Measurements from ENCODE around the gene IRS1. TPM values are rescaled to one million over a fixed set of nuclear protein-coding genes. Genes with fewer than 3 reads are reported as not detected.

The IRS1 gene
- total RNA-seq, 2 experiments from 2014 or later, result 2.6 to 3.3 TPM

DNA sequence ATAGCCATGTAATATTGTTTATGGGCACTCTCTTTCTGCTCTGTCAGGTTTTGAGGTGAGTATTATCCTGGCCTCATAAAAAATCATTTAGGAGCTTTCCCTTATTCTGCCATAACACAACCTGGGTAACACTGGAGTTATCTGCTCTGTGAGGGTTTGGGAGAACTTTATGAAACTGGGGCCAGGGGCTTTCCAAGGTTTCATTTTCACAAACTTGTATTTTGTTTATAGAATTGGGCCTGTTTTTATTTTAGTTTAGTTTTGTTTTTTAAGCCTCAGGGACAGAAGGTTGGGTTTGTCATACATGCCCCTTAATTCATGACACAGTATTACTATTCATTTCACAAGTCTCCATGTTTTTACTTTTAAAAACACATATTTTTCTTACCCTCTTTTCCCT, 83.5 kb downstream of the IRS1 start:
- intact Hi-C loops (cut with DNase I, micrococcal nuclease), result loop anchor here in 1 of 2 experiments (1.0 kb wide), 1 partner anchor 47 kb away; no protein-coding TSS in a partner anchor
- no peak for DNase-seq
- ChIA-PET POLR2A (no interaction called here), CTCF (no interaction called here)
- Mint-ChIP-seq H3K27ac (no peak overlapping the region), H3K27me3 (peaks cover 11% of the 10 kb centered on the region), H3K4me1 (no peaks in the 10 kb centered on the region), H3K4me3 (no peak overlapping the region), H3K36me3 (ENCODE audit: low read depth) (no peaks in the 10 kb centered on the region), H3K9me3 (ENCODE audit: low read depth) (no peaks in the 10 kb centered on the region)
- ATAC-seq, result peak; percentile 42

DNA sequence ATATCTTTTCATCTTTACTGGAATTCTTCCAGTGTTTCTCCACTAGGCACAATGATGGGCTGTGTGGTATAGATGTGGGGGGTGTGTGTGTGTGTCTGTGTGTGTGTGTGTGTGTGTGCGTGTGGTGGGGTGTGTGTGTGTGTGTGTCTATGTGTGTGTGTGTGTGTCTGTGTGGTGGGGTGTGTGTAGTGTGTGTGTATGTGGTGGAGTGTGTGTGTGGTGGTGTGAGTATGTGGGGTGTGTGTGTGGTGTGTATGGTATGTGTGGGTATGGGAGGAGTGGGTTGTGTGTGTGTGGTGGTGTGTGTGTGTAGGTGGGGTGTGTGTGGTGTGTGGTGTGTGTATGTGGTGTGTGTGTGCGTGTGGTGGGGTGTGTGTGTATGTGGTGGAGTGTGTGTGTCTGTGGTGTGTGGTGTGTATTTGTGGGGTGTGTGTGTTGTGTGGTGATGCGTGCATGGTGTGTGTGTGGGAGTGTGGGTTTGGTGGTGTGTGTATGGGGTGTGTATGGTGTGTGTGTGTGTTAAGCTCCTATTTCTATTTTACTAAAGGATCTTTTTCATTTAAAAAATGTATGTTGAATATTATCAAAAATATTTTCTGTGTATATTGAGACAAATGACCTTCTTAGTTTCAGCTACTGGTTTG, 84.2 kb downstream of the IRS1 start:
- intact Hi-C loops (cut with DNase I, micrococcal nuclease), result no loop called here
- POLR2A ChIA-PET, result no interaction called here
- CTCF ChIA-PET, result no interaction called here

DNA sequence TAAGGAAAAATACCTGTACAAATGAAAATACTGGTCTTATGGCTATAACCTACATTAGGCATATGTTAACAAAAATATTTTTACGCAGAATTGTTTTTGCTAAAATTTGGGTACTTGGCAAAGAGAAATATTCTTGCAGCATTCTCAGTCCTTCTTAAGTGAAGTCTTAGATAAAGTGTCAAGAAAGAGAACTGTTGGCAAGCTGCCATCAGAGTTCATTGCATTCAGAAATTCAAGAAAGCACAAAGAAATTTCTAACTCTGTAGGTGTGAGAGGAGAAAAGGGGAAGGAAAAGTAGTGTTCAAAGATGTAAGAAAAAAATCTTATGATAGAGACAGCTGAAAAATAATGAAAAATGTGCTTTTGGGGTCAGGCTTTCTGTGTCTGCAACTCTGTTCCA, 86.7 kb downstream of the IRS1 start:
- intact Hi-C loops (cut with DNase I, micrococcal nuclease), result no loop called here
- Mint-ChIP-seq H3K4me3 (no peak overlapping the region), H3K27me3 (peaks cover 6% of the 10 kb centered on the region), H3K27ac (no peak overlapping the region), H3K4me1 (no peaks in the 10 kb centered on the region), H3K36me3 (ENCODE audit: low read depth) (no peaks in the 10 kb centered on the region), H3K9me3 (ENCODE audit: low read depth) (no peaks in the 10 kb centered on the region)
- ChIA-PET CTCF (no interaction called here), POLR2A (no interaction called here)
- ATAC-seq, result no peak
- DNase-seq, result no peak

More for the DNA sequence above, 84.2 kb downstream of the IRS1 start:
- Mint-ChIP-seq H3K27me3 (peaks cover 6% of the 10 kb centered on the region), H3K36me3 (ENCODE audit: low read depth) (no peaks in the 10 kb centered on the region), H3K4me1 (no peaks in the 10 kb centered on the region), H3K9me3 (ENCODE audit: low read depth) (no peaks in the 10 kb centered on the region), H3K4me3 (no peak overlapping the region), H3K27ac (no peak overlapping the region)
- DNase-seq (no peak), ATAC-seq (no peak)

DNA sequence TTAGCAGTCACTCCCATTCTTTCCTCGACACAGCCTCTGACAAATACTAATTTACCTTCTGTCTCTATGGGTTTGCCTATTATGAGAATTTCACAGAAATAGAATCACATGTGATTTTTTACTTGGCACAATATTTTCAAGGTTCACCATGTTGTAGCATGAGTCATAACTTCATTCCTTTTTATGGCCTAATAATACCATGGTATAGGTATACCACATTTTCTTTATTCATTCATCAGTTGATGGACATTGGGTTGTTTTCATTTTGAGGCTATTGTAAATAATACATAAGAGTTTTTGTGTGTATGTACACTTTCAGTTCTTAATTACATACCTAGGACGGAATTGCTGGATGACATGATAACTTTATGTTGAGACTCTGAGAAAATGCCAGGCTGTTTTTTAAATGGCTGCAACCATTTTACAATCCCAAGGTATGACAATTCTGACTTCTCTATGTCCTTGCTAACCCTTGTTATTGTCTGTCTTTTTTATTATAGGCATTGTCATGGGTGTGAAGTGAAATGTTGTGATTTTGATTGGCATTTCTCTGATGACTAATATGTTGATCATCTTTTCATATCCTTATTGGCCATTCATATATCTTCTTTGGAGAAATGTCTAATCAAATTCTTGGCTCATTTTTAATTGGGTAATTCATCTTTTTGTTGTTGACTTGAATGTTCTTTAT, 87.9 kb downstream of the IRS1 start:
- ChIA-PET POLR2A (no interaction called here), CTCF (no interaction called here)
- H3K36me3 Mint-ChIP-seq (ENCODE audit: low read depth), result no peaks in the 10 kb centered on the region
- no peak overlapping the region for H3K27ac Mint-ChIP-seq
- no peaks in the 10 kb centered on the region for H3K4me1 Mint-ChIP-seq
- H3K4me3 Mint-ChIP-seq, result no peak overlapping the region
- peaks cover 6% of the 10 kb centered on the region for H3K27me3 Mint-ChIP-seq
- H3K9me3 Mint-ChIP-seq (ENCODE audit: low read depth), result no peaks in the 10 kb centered on the region
- DNase-seq (no peak), ATAC-seq (no peak)
- intact Hi-C loops (cut with DNase I, micrococcal nuclease), result no loop called here

DNA sequence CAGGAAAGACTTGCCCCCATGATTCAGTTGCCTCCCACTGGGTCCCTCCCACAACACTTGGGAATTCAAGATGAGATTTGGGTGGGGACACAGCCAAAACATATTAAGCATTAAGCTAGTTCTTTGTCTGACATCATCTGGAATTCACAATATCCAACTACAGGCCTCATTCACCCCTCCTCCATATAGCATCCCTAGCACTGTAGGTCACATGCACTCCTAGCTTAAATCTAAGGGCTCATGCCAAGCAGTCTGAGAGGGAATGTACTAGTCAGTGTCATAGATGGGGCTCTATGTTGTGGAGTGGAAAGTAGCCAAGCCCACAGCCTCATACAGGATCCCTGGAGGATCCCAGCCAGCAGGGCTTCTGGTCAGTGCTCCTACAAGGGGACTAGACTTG, 92.1 kb downstream of the IRS1 start:
- intact Hi-C loops (cut with DNase I, micrococcal nuclease), result no loop called here
- H3K4me3 Mint-ChIP-seq, result no peak overlapping the region
- ATAC-seq (no peak), DNase-seq (no peak)
- H3K36me3 Mint-ChIP-seq (ENCODE audit: low read depth), result no peaks in the 10 kb centered on the region
- ChIA-PET CTCF (interaction anchor here (0.6 kb wide), 1 partner anchor 83 kb away, joined by 3 read pairs; no protein-coding TSS in a partner anchor), POLR2A (no interaction called here)
- no peaks in the 10 kb centered on the region for H3K27me3 Mint-ChIP-seq
- H3K27ac Mint-ChIP-seq, result no peak overlapping the region
- H3K9me3 Mint-ChIP-seq (ENCODE audit: low read depth), result no peaks in the 10 kb centered on the region
- H3K4me1 Mint-ChIP-seq, result no peaks in the 10 kb centered on the region

DNA sequence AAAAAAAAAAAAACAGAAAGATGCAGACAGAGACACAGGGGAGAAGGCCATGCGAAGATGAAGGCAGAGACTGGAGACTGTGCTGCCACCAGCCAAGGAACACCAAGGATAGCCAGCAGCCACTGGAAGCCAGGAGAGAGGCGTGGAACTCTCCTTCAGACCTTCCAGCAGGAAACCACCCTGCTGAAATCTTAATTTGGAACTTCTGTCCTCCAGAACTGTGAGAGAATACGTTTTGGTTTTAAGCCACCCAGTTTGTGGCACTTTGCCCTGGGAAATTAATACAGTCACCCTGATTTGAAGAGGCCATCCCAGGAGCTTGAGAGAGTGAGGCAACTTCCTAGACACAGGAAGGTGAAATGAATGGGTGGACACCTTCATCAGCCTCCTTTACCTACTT, 93.7 kb downstream of the IRS1 start:
- peaks cover 4% of the 10 kb centered on the region for H3K4me1 Mint-ChIP-seq
- CTCF ChIA-PET, result no interaction called here
- DNase-seq (no peak), ATAC-seq (no peak)
- no peaks in the 10 kb centered on the region for H3K9me3 Mint-ChIP-seq (ENCODE audit: low read depth)
- no peaks in the 10 kb centered on the region for H3K36me3 Mint-ChIP-seq (ENCODE audit: low read depth)
- POLR2A ChIA-PET, result interaction anchor here (0.6 kb wide), 1 partner anchor 8 kb away, joined by 3 read pairs; no protein-coding TSS in a partner anchor
- H3K27me3 Mint-ChIP-seq, result no peaks in the 10 kb centered on the region
- H3K4me3 Mint-ChIP-seq, result no peak overlapping the region
- intact Hi-C loops (cut with DNase I, micrococcal nuclease), result no loop called here
- H3K27ac Mint-ChIP-seq, result no peak overlapping the region

DNA sequence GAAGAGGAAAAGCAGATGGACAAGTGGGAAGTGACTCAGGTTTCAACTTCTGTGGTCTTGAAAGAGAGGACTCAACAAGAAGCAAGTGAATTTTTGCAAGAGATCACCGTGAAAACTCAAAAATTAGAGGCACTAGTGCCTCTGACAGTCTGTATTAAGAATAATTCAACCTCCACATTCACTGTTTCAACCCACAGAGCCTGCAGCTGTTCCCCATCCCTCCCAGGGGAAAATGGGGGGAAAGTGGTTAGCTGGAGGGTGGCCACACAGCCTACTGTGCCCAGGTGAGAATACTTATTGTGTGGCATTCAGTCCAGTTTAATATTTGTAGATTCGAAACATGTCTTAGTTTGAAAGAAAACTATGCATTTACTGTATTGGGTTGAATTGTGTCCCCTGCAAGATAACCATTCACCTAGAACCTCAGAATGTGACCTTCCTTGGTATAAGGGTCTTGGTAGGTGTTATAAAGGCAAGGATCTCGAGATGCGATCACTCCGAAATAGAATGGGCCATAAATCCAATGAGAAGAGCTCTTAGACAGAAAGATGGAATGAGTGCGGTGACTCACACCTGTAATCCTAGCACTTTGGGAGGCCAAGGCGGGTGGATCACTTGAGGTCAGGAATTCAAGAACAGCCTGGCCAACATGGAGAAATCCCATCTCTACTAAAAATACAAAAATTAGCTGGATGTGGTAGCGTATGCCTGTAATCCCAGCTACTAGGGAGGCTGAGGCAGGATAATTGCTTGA, 94.3 kb downstream of the IRS1 start:
- Mint-ChIP-seq H3K4me3 (no peak overlapping the region), H3K4me1 (peaks cover 4% of the 10 kb centered on the region), H3K9me3 (ENCODE audit: low read depth) (no peaks in the 10 kb centered on the region), H3K27ac (no peak overlapping the region), H3K36me3 (ENCODE audit: low read depth) (no peaks in the 10 kb centered on the region), H3K27me3 (no peaks in the 10 kb centered on the region)
- intact Hi-C loops (cut with DNase I, micrococcal nuclease), result no loop called here
- ChIA-PET POLR2A (no interaction called here), CTCF (interaction anchor here (0.5 kb wide), 1 partner anchor 91 kb away, joined by 3 read pairs; no protein-coding TSS in a partner anchor)
- ATAC-seq (no peak), DNase-seq (no peak)

DNA sequence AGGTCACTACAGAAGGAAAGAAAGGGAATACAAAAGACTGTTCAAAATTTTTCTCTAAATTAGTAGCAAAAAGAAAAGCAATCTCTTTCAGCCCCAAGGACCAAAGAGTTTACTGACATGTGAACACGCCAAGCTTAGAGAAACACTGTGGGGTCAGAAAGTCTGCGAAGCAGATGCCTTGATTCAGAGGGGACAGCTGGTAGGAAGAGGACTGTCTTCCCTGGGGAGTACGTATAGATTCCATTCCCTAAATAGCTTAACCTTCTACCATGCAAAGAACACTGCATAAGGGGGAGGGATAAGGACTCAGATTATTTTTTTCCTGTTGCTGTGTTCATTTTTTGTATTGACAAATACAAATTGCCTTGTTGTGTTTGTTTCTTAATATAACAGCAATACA, 96.1 kb downstream of the IRS1 start:
- Mint-ChIP-seq H3K4me1 (peaks cover 4% of the 10 kb centered on the region), H3K4me3 (no peak overlapping the region), H3K36me3 (ENCODE audit: low read depth) (no peaks in the 10 kb centered on the region), H3K27ac (no peak overlapping the region), H3K9me3 (ENCODE audit: low read depth) (no peaks in the 10 kb centered on the region), H3K27me3 (no peaks in the 10 kb centered on the region)
- intact Hi-C loops (cut with DNase I, micrococcal nuclease), result no loop called here
- no peak for DNase-seq
- ChIA-PET POLR2A (no interaction called here), CTCF (interaction anchor here (0.7 kb wide), 1 partner anchor 95 kb away, joined by 5 read pairs; no protein-coding TSS in a partner anchor)
- ATAC-seq, result no peak

DNA sequence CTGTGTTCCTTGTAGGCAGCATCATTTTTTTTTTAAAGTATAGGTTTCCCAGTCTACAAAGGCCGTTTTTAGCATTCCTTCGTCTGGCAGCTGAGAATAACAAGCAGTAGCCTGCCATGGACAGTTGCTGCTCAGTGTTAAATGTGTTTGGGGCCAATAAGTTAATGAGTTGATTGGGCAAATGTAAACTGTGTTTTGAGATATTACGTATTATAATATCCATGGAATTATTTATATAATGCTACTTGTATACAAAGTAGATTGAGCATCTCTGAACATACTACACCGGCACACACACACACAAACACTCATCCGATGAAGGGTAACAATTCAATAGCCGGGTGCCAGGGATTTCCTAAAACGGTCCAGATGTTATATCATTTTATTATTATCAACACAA, 97.2 kb downstream of the IRS1 start:
- H3K36me3 Mint-ChIP-seq (ENCODE audit: low read depth), result no peaks in the 10 kb centered on the region

DNA sequence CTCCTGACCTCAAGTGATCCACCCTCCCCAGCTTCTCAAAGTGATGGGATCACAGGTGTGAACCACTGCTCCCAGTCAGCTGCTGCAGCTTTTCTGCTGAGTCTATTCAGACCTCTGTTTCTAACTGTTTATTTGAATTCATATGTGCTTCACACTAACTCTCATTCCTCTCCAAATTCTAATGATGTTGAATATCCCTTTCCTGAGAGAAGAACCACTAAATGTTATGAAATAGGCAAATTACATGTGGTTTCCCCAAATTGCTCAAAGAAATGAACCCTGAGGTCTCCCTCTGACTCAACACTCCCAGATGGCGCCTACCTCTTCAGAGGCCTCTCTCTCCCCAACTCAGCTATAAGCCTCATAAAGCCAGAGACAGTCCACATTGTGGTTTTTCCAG, 98.6 kb downstream of the IRS1 start:
- DNase-seq (peak; percentile 20), ATAC-seq (peak; percentile 81)
- H3K9me3 Mint-ChIP-seq (ENCODE audit: low read depth), result no peaks in the 10 kb centered on the region
- no peaks in the 10 kb centered on the region for H3K27me3 Mint-ChIP-seq
- peaks cover 4% of the 10 kb centered on the region for H3K4me1 Mint-ChIP-seq
- intact Hi-C loops (cut with DNase I, micrococcal nuclease), result no loop called here
- ChIA-PET CTCF (interaction anchor here (1.1 kb wide), 1 partner anchor 102 kb away, joined by 5 read pairs; no protein-coding TSS in a partner anchor), POLR2A (no interaction called here)
- no peaks in the 10 kb centered on the region for H3K36me3 Mint-ChIP-seq (ENCODE audit: low read depth)
- H3K27ac Mint-ChIP-seq, result no peak overlapping the region
- H3K4me3 Mint-ChIP-seq, result no peak overlapping the region

More for the DNA sequence above, 97.2 kb downstream of the IRS1 start:
- Mint-ChIP-seq H3K27me3 (no peaks in the 10 kb centered on the region), H3K9me3 (ENCODE audit: low read depth) (no peaks in the 10 kb centered on the region), H3K4me3 (no peak overlapping the region), H3K27ac (no peak overlapping the region), H3K4me1 (peaks cover 4% of the 10 kb centered on the region)
- DNase-seq (no peak), ATAC-seq (no peak)
- CTCF ChIA-PET, result no interaction called here
- intact Hi-C loops (cut with DNase I, micrococcal nuclease), result no loop called here
- POLR2A ChIA-PET, result no interaction called here

DNA sequence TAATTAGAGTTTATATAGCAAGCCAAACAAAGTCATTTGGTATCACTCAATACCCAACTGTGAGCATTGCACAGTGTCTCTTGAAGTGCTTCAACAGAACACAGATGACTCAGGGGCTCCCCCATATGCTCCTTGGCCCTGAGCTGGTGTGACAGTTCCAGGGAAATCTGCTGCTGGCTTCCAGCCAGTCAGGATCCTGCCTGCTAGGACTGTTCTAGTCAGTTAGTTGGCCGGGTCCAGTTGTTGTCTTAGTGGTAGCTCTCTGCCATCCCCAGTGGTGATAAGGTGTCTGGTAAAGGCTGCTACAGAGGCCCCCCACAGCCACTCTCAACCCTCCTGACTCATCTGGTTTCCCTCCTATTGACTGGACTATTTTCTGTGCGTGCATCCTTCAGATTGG, 100.3 kb downstream of the IRS1 start:
- DNase-seq (no peak), ATAC-seq (no peak)
- intact Hi-C loops (cut with DNase I, micrococcal nuclease), result no loop called here
- CTCF ChIA-PET, result no interaction called here
- H3K4me3 Mint-ChIP-seq, result no peak overlapping the region
- POLR2A ChIA-PET, result no interaction called here
- H3K4me1 Mint-ChIP-seq, result peaks cover 4% of the 10 kb centered on the region
- no peaks in the 10 kb centered on the region for H3K9me3 Mint-ChIP-seq (ENCODE audit: low read depth)
- H3K27ac Mint-ChIP-seq, result no peak overlapping the region
- peaks cover 5% of the 10 kb centered on the region for H3K27me3 Mint-ChIP-seq
- no peaks in the 10 kb centered on the region for H3K36me3 Mint-ChIP-seq (ENCODE audit: low read depth)

DNA sequence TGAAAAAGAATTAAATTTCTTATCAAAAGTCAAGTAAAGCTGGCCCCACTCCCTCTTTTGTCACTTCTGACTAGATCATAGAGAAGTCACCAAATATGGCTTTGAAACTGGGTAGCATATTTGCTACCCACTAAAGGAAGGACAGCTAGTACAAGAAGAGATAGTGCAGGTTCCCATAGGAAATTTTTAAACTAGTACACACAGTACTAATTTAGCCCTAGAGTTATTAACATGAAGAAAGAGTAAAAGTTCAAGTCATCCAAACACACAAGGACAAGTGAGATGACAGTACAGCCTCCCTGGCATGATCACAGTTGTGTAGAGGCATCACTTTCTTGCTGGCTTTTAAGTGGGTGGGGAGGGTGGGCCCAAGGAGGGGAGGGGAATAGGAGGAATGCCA, 100.9 kb downstream of the IRS1 start:
- POLR2A ChIA-PET, result interaction anchor here (0.6 kb wide), 1 partner anchor 8 kb away, joined by 3 read pairs; no protein-coding TSS in a partner anchor
- DNase-seq (no peak), ATAC-seq (no peak)
- CTCF ChIA-PET, result no interaction called here
- intact Hi-C loops (cut with DNase I, micrococcal nuclease), result no loop called here
- Mint-ChIP-seq H3K4me1 (peaks cover 4% of the 10 kb centered on the region), H3K4me3 (no peak overlapping the region), H3K27me3 (peaks cover 9% of the 10 kb centered on the region), H3K36me3 (ENCODE audit: low read depth) (no peaks in the 10 kb centered on the region), H3K9me3 (ENCODE audit: low read depth) (no peaks in the 10 kb centered on the region), H3K27ac (no peak overlapping the region)
